ENCODE measurements around the gene TOR4A. TPM values are rescaled to one million over a fixed set of nuclear protein-coding genes. Genes with fewer than 3 reads are reported as not detected.

The TOR4A gene
- total and polyA plus RNA-seq, 2 donors (not counting 1 experiment from before 2014, with no cell fraction given): 8.3 to 15.3 TPM

GRCh38 chr9:137330689-137331088 is 53.2 kb downstream of the TOR4A start:
- H3K4me1 Mint-ChIP-seq: peaks cover 24% of the 10 kb centered on the region
- DNase-seq: no peak
- H3K9me3 Mint-ChIP-seq (ENCODE audit: insufficient read depth): peaks cover 2% of the 10 kb centered on the region
- Histone ChIP-seq H3K36me3 (replicated peaks in 1 of 2; ENCODE audit: control extremely low read depth in 1 of 2, control insufficient read depth in 1 of 2, extremely low read depth in 1 of 2, insufficient read depth in 2 of 2, low read length in 1 of 2) (no peaks in the 10 kb centered on the region), H3K4me3 (ENCODE audit: control extremely low read depth in 1 of 5, extremely low read depth in 1 of 5, insufficient read depth in 1 of 5, low read depth in 2 of 5, low read length in 4 of 5) (no peak overlapping the region), H3K27me3 (replicated peaks in 1 of 4; ENCODE audit: control extremely low read depth in 1 of 4, control insufficient read depth in 3 of 4, insufficient read depth in 4 of 4, low read length in 3 of 4) (peaks cover 0 to 6% (median 3%) of the 10 kb centered on the region in 4 experiments), H3K79me2 (ENCODE audit: control insufficient read depth, insufficient read depth, low read length) (no peaks in the 10 kb centered on the region), H3K4me2 (replicated peaks; ENCODE audit: low read depth, low read length, poor library complexity, severe bottlenecking) (no peak overlapping the region), H3K4me1 (ENCODE audit: control insufficient read depth in 2 of 2, insufficient read depth in 2 of 2, low read length in 2 of 2) (peaks cover 14 to 17% of the 10 kb centered on the region in 2 donors), H3K9ac (ENCODE audit: low read length) (no peak overlapping the region), H3K27ac (ENCODE audit: low read length in 2 of 2) (no peak overlapping the region), H2AFZ (ENCODE audit: insufficient read depth, low read depth, low read length, poor library complexity, severe bottlenecking) (no peak overlapping the region), H4K20me1 (ENCODE audit: control insufficient read depth, insufficient read depth, low read length, poor library complexity, severe bottlenecking) (no peaks in the 10 kb centered on the region), H3K9me3 (ENCODE audit: control extremely low read depth in 1 of 3, control insufficient read depth in 2 of 3, insufficient read depth in 1 of 3, low read length in 2 of 3) (peaks cover 0 to 14% (median 0%) of the 10 kb centered on the region in 3 donors)
- intact Hi-C loops (cut with micrococcal nuclease): no loop called here
- POLR2A ChIA-PET: no interaction called here
- WGBS (ENCODE audit: insufficient coverage): 100% methylated on average over 2 of the region's 6 CpGs
- CTCF ChIA-PET: interaction anchor here (0.6 to 1.0 kb wide), 2 partner anchors 28 to 840 kb away, joined by 3 to 5 read pairs; no protein-coding TSS in a partner anchor
- TF ChIP-seq EZH2 (IDR thresholded peaks at IDR 0.05; ENCODE audit: borderline replicate concordance, insufficient read depth, low read depth, low read length, poor library complexity, severe bottlenecking) (no peak), CTCF (IDR thresholded peaks at IDR 0.05) (no peak)
- peaks cover 16% of the 10 kb centered on the region for H3K27me3 Mint-ChIP-seq
- no peak for ATAC-seq (ENCODE audit: low read depth)
- no peak overlapping the region for H3K4me3 Mint-ChIP-seq
- no peak overlapping the region for H3K27ac Mint-ChIP-seq

- Mint-ChIP-seq H3K4me3 (no peak overlapping the region), H3K27me3 (peaks cover 13% of the 10 kb centered on the region), H3K4me1 (peaks cover 11% of the 10 kb centered on the region), H3K9me3 (ENCODE audit: insufficient read depth) (no peaks in the 10 kb centered on the region), H3K27ac (no peak overlapping the region)
- ChIA-PET POLR2A (no interaction called here), CTCF (no interaction called here)
- DNase-seq (no peak), ATAC-seq (ENCODE audit: low read depth) (no peak)
- no peak overlapping the region for H2AFZ ChIP-seq (ENCODE audit: insufficient read depth, low read depth, low read length, poor library complexity, severe bottlenecking)
- H3K79me2 ChIP-seq (ENCODE audit: control insufficient read depth, insufficient read depth, low read length): no peaks in the 10 kb centered on the region
- H3K9me3 ChIP-seq (ENCODE audit: control extremely low read depth in 1 of 3, control insufficient read depth in 2 of 3, insufficient read depth in 1 of 3, low read length in 2 of 3): peaks cover 0 to 21% (median 2%) of the 10 kb centered on the region in 3 donors
- 98% methylated on average over 5 of the region's 9 CpGs for WGBS (ENCODE audit: insufficient coverage)
- no peak overlapping the region for H3K4me2 ChIP-seq (replicated peaks; ENCODE audit: low read depth, low read length, poor library complexity, severe bottlenecking)
- peaks cover 5 to 6% of the 10 kb centered on the region in 2 donors for H3K4me1 ChIP-seq (ENCODE audit: control insufficient read depth in 2 of 2, insufficient read depth in 2 of 2, low read length in 2 of 2)
- H3K27ac ChIP-seq (ENCODE audit: low read length in 2 of 2): no peak overlapping the region
- no peak overlapping the region for H3K4me3 ChIP-seq (ENCODE audit: control extremely low read depth in 1 of 5, extremely low read depth in 1 of 5, insufficient read depth in 1 of 5, low read depth in 2 of 5, low read length in 4 of 5)
- H3K36me3 ChIP-seq (replicated peaks in 1 of 2; ENCODE audit: control extremely low read depth in 1 of 2, control insufficient read depth in 1 of 2, extremely low read depth in 1 of 2, insufficient read depth in 2 of 2, low read length in 1 of 2): no peaks in the 10 kb centered on the region
- TF ChIP-seq CTCF (IDR thresholded peaks at IDR 0.05) (no peak), EZH2 (IDR thresholded peaks at IDR 0.05; ENCODE audit: borderline replicate concordance, insufficient read depth, low read depth, low read length, poor library complexity, severe bottlenecking) (no peak)
- intact Hi-C loops (cut with micrococcal nuclease): no loop called here
- H3K27me3 ChIP-seq (replicated peaks in 1 of 4; ENCODE audit: control extremely low read depth in 1 of 4, control insufficient read depth in 3 of 4, insufficient read depth in 4 of 4, low read length in 3 of 4): peaks cover 0 to 6% (median 3%) of the 10 kb centered on the region in 4 experiments
- no peaks in the 10 kb centered on the region for H4K20me1 ChIP-seq (ENCODE audit: control insufficient read depth, insufficient read depth, low read length, poor library complexity, severe bottlenecking)
- no peak overlapping the region for H3K9ac ChIP-seq (ENCODE audit: low read length)
Observed at GRCh38 chr9:137331929-137332328, 54.4 kb downstream of the TOR4A start.

Other genes starting within 250 kb of the TOR4A start
- gene ABCA2, start 249.5 kb upstream of the TOR4A start, total RNA-seq: 29.1 and 30.7 TPM in 2 replicates
- 61.1 and 63.1 TPM in 2 replicates for gene ABCA2, start 249.5 kb upstream of the TOR4A start, polyA plus RNA-seq
- gene FUT7, start 245.6 kb upstream of the TOR4A start, total RNA-seq: 7.0 and 8.2 TPM in 2 replicates
- 2.6 and 7.3 TPM in 2 replicates for gene FUT7, start 245.6 kb upstream of the TOR4A start, polyA plus RNA-seq
- gene NPDC1, start 231.5 kb upstream of the TOR4A start, total RNA-seq: 0.17 and 0.39 TPM in 2 replicates
- 0.19 and 3.0 TPM in 2 replicates for gene NPDC1, start 231.5 kb upstream of the TOR4A start, polyA plus RNA-seq
- not detected in 2 replicates for gene ENTPD2, start 223.7 kb upstream of the TOR4A start, total RNA-seq
- gene ENTPD2, start 223.7 kb upstream of the TOR4A start, polyA plus RNA-seq: not detected in 2 replicates
- gene SAPCD2, start 207.2 kb upstream of the TOR4A start, total RNA-seq: 0.39 and 0.73 TPM in 2 replicates
- gene SAPCD2, start 207.2 kb upstream of the TOR4A start, polyA plus RNA-seq: 0.45 and 0.69 TPM in 2 replicates
- 47.6 and 55.8 TPM in 2 replicates for gene UAP1L1, start 200.2 kb upstream of the TOR4A start, total RNA-seq
- gene UAP1L1, start 200.2 kb upstream of the TOR4A start, polyA plus RNA-seq: 29.1 and 38.1 TPM in 2 replicates
- gene MAN1B1, start 190.7 kb upstream of the TOR4A start, total RNA-seq: 68.4 and 80.9 TPM in 2 replicates
- 47.0 and 53.1 TPM in 2 replicates for gene MAN1B1, start 190.7 kb upstream of the TOR4A start, polyA plus RNA-seq
- gene DPP7, start 163.0 kb upstream of the TOR4A start, total RNA-seq: 324 and 335 TPM in 2 replicates
- 506 and 546 TPM in 2 replicates for gene DPP7, start 163.0 kb upstream of the TOR4A start, polyA plus RNA-seq
- gene GRIN1, start 138.6 kb upstream of the TOR4A start, total RNA-seq: not detected in 2 replicates
- 0.04 TPM in 1 of 2 replicates, not detected in the other for gene GRIN1, start 138.6 kb upstream of the TOR4A start, polyA plus RNA-seq
- not detected in 2 replicates for gene LRRC26, start 107.7 kb upstream of the TOR4A start, total RNA-seq
- gene LRRC26, start 107.7 kb upstream of the TOR4A start, polyA plus RNA-seq: not detected in 2 replicates
- not detected in 2 replicates for gene TMEM210, start 105.7 kb upstream of the TOR4A start, total RNA-seq
- not detected in 2 replicates for gene TMEM210, start 105.7 kb upstream of the TOR4A start, polyA plus RNA-seq
- gene ANAPC2, start 89.2 kb upstream of the TOR4A start, total RNA-seq: 121 and 129 TPM in 2 replicates
- gene ANAPC2, start 89.2 kb upstream of the TOR4A start, polyA plus RNA-seq: 127 and 138 TPM in 2 replicates
- gene SSNA1, start 89.0 kb upstream of the TOR4A start, total RNA-seq: 52.9 and 53.6 TPM in 2 replicates
- 99.0 and 129 TPM in 2 replicates for gene SSNA1, start 89.0 kb upstream of the TOR4A start, polyA plus RNA-seq
- gene TPRN, start 77.0 kb upstream of the TOR4A start, total RNA-seq: 16.3 and 19.3 TPM in 2 replicates
- gene TPRN, start 77.0 kb upstream of the TOR4A start, polyA plus RNA-seq: 5.7 and 6.4 TPM in 2 replicates
- gene TMEM203, start 72.1 kb upstream of the TOR4A start, total RNA-seq: 35.7 and 38.0 TPM in 2 replicates
- 16.1 and 20.6 TPM in 2 replicates for gene TMEM203, start 72.1 kb upstream of the TOR4A start, polyA plus RNA-seq
- 37.3 and 40.9 TPM in 2 replicates for gene NDOR1, start 72.0 kb upstream of the TOR4A start, total RNA-seq
- 36.4 and 37.6 TPM in 2 replicates for gene NDOR1, start 72.0 kb upstream of the TOR4A start, polyA plus RNA-seq
- gene RNF208, start 55.5 kb upstream of the TOR4A start, total RNA-seq: 1.1 and 1.4 TPM in 2 replicates
- gene RNF208, start 55.5 kb upstream of the TOR4A start, polyA plus RNA-seq: 0.97 and 1.1 TPM in 2 replicates
- gene CYSRT1, start 52.6 kb upstream of the TOR4A start, total RNA-seq: 0.22 and 0.32 TPM in 2 replicates
- 0.51 and 0.68 TPM in 2 replicates for gene CYSRT1, start 52.6 kb upstream of the TOR4A start, polyA plus RNA-seq
- gene RNF224, start 50.2 kb upstream of the TOR4A start, total RNA-seq: not detected in 2 replicates
- not detected in 2 replicates for gene RNF224, start 50.2 kb upstream of the TOR4A start, polyA plus RNA-seq
- not detected in 2 replicates for gene SLC34A3, start 46.8 kb upstream of the TOR4A start, total RNA-seq
- gene SLC34A3, start 46.8 kb upstream of the TOR4A start, polyA plus RNA-seq: not detected in 2 replicates
- 110 and 111 TPM in 2 replicates for gene TUBB4B, start 36.4 kb upstream of the TOR4A start, total RNA-seq
- gene TUBB4B, start 36.4 kb upstream of the TOR4A start, polyA plus RNA-seq: 245 and 261 TPM in 2 replicates
- not detected in 2 replicates for gene STPG3, start 26.4 kb upstream of the TOR4A start, total RNA-seq
- not detected in 2 replicates for gene STPG3, start 26.4 kb upstream of the TOR4A start, polyA plus RNA-seq
- 55.8 and 56.9 TPM in 2 replicates for gene NELFB, start 22.4 kb upstream of the TOR4A start, total RNA-seq
- 47.1 and 53.7 TPM in 2 replicates for gene NELFB, start 22.4 kb upstream of the TOR4A start, polyA plus RNA-seq
- gene NRARP, start 24.5 kb downstream of the TOR4A start, total RNA-seq: 11.4 and 11.5 TPM in 2 replicates
- 4.3 and 5.7 TPM in 2 replicates for gene NRARP, start 24.5 kb downstream of the TOR4A start, polyA plus RNA-seq
- 23.7 and 25.1 TPM in 2 replicates for gene EXD3, start 145.4 kb downstream of the TOR4A start, total RNA-seq
- gene EXD3, start 145.4 kb downstream of the TOR4A start, polyA plus RNA-seq: 21.3 and 22.5 TPM in 2 replicates
- gene NOXA1, start 145.7 kb downstream of the TOR4A start, total RNA-seq: 5.7 and 8.4 TPM in 2 replicates
- 5.1 and 7.7 TPM in 2 replicates for gene NOXA1, start 145.7 kb downstream of the TOR4A start, polyA plus RNA-seq
- gene ENTPD8, start 163.6 kb downstream of the TOR4A start, total RNA-seq: not detected in 2 replicates
- not detected in 2 replicates for gene ENTPD8, start 163.6 kb downstream of the TOR4A start, polyA plus RNA-seq
- gene NSMF, start 181.6 kb downstream of the TOR4A start, total RNA-seq: 28.7 and 35.7 TPM in 2 replicates
- 59.4 and 82.1 TPM in 2 replicates for gene NSMF, start 181.6 kb downstream of the TOR4A start, polyA plus RNA-seq

Data from B cell (primary cell).